NCI-H774 (cell line): ENCODE data around the gene SYNPR.

Experiments
- DNase-seq: peaks from one replicate; lab custom pipeline; 2025; lab: John Stamatoyannopoulos, UW

The SYNPR gene

GRCh38 chr3:63474828-63475518, 196.9 kb downstream of the SYNPR start:
- no peak for DNase-seq

- DNase-seq = no peak
Measured at GRCh38 chr3:63477494-63478129, 199.5 kb downstream of the SYNPR start.

GRCh38 chr3:63478990-63479660, 201.0 kb downstream of the SYNPR start:
- no peak for DNase-seq

- DNase-seq = no peak
Measured at GRCh38 chr3:63479661-63480035, 201.5 kb downstream of the SYNPR start.

GRCh38 chr3:63481627-63482026, 203.5 kb downstream of the SYNPR start:
- no peak for DNase-seq

GRCh38 chr3:63482341-63482740, 204.2 kb downstream of the SYNPR start:
- no peak for DNase-seq

GRCh38 chr3:63492464-63492863, 214.4 kb downstream of the SYNPR start:
- DNase-seq = no peak

GRCh38 chr3:63493101-63493500, 215.0 kb downstream of the SYNPR start:
- no peak for DNase-seq

GRCh38 chr3:63494646-63495045, 216.5 kb downstream of the SYNPR start:
- no peak for DNase-seq

- no peak for DNase-seq
Measured at GRCh38 chr3:63497641-63498040, 219.5 kb downstream of the SYNPR start.

GRCh38 chr3:63500196-63500595, 222.1 kb downstream of the SYNPR start:
- DNase-seq = no peak

- no peak for DNase-seq
Measured at GRCh38 chr3:63508305-63508704, 230.2 kb downstream of the SYNPR start.

- DNase-seq = no peak
Measured at GRCh38 chr3:63508771-63509170, 230.7 kb downstream of the SYNPR start.

- no peak for DNase-seq
Measured at GRCh38 chr3:63513791-63514190, 235.7 kb downstream of the SYNPR start.

GRCh38 chr3:63514678-63515077, 236.6 kb downstream of the SYNPR start:
- DNase-seq = no peak

- no peak for DNase-seq
Measured at GRCh38 chr3:63519426-63519825, 241.3 kb downstream of the SYNPR start.

GRCh38 chr3:63521657-63522056, 243.5 kb downstream of the SYNPR start:
- DNase-seq = no peak

- DNase-seq = no peak
Measured at GRCh38 chr3:63523100-63523499, 245.0 kb downstream of the SYNPR start.

GRCh38 chr3:63528325-63529000, 250.4 kb downstream of the SYNPR start:
- no peak for DNase-seq

GRCh38 chr3:63532521-63532920, 254.4 kb downstream of the SYNPR start:
- DNase-seq = no peak

- DNase-seq = no peak
Measured at GRCh38 chr3:63538919-63539318, 260.8 kb downstream of the SYNPR start.

- no peak for DNase-seq
Measured at GRCh38 chr3:63555767-63556166, 277.7 kb downstream of the SYNPR start.

GRCh38 chr3:63556401-63556800, 278.3 kb downstream of the SYNPR start:
- no peak for DNase-seq
